HEK293 (cell line): Measurements from ENCODE around the gene UTP18.

Experiments used
- CTCF ChIA-PET: fragments of 350-600 bp; formaldehyde crosslinking; extraction: SDS; loops from one replicate; lab custom pipeline; 2021; ENCODE audit warnings: antibody characterized with exemption; lab: Yijun Ruan, JAX
- POLR2A ChIA-PET: fragments of 300-600 bp; formaldehyde crosslinking; extraction: SDS; loops from one replicate; lab custom pipeline; 2020; ENCODE audit warnings: antibody characterized with exemption, inconsistent platforms; lab: Yijun Ruan, JAX
- H3K27ac ChIP-seq: fragments of 200-500 bp; sonication (Bioruptor generic); 2 replicates; pipeline ENCODE4 v1.5.1; 2014; ENCODE audit warnings: low read depth, low read length, control low read depth, inconsistent platforms; ENCODE audit errors: extremely low read depth
- H3K36me3 ChIP-seq, 2 experiments: fragments of 200-500 bp in 1 of 2; sonication (Bioruptor generic) in 1 of 2; 1 replicate in 1 of 2; 2 replicates in 1 of 2; pipeline ENCODE4 v1.5.1; 2014 to 2017; ENCODE audit warnings: inconsistent platforms in 2 of 2, low read length in 2 of 2; ENCODE audit not compliant: control insufficient read depth in 2 of 2, insufficient read depth in 1 of 2
- H3K4me1 ChIP-seq: fragments of 200-500 bp; sonication (Bioruptor generic); 2 replicates; pipeline ENCODE4 v1.5.1; 2014; ENCODE audit warnings: mild to moderate bottlenecking, low read length, inconsistent platforms; ENCODE audit not compliant: control insufficient read depth, insufficient read depth
- H3K4me3 ChIP-seq: 2 replicates; pipeline ENCODE4 v1.5.1; 2011; ENCODE audit warnings: low read depth, mild to moderate bottlenecking, control low read depth, low read length, moderate library complexity
- H3K9me3 ChIP-seq: fragments of 200-500 bp; sonication (Bioruptor generic); 2 replicates; pipeline ENCODE4 v1.5.1; 2014; ENCODE audit warnings: low read depth, low read length, inconsistent platforms; ENCODE audit not compliant: control insufficient read depth, insufficient read depth
- PRDM1 ChIP-seq: fragments of 450-650 bp; formaldehyde crosslinking; IDR thresholded peaks from 2 replicates; pipeline ENCODE4; 2016; ENCODE audit warnings: missing biosample characterization, missing genetic modification characterization
- REPIN1 ChIP-seq: fragments of 450-650 bp; formaldehyde crosslinking; IDR thresholded peaks from 2 replicates; pipeline ENCODE4 v1.5.1; 2017; ENCODE audit warnings: missing biosample characterization, missing genetic modification characterization, low read depth
- TRIM28 ChIP-seq: IDR thresholded peaks from 2 replicates; pipeline ENCODE4 v1.6.1; 2011; ENCODE audit warnings: low read length, control low read depth, borderline replicate concordance
- ZBTB17 ChIP-seq: fragments of 450-650 bp; formaldehyde crosslinking; IDR thresholded peaks from 2 replicates; pipeline ENCODE4 v1.5.1; 2016; ENCODE audit warnings: missing biosample characterization, missing genetic modification characterization
- ZFP41 ChIP-seq: fragments of 450-650 bp; formaldehyde crosslinking; IDR thresholded peaks from 2 replicates; pipeline ENCODE4 v1.5.1; 2016; ENCODE audit warnings: missing biosample characterization, missing genetic modification characterization, borderline replicate concordance
- ZNF132 ChIP-seq: fragments of 450-650 bp; formaldehyde crosslinking; IDR thresholded peaks from 2 replicates; pipeline ENCODE4 v1.5.1; 2017; ENCODE audit warnings: missing biosample characterization, missing genetic modification characterization, borderline replicate concordance
- ZNF140 ChIP-seq: fragments of 450-650 bp; formaldehyde crosslinking; IDR thresholded peaks from 2 replicates; pipeline ENCODE4 v1.5.1; 2016; ENCODE audit warnings: missing biosample characterization, missing genetic modification characterization
- ZNF175 ChIP-seq: fragments of 450-650 bp; formaldehyde crosslinking; IDR thresholded peaks from 2 replicates; pipeline ENCODE4 v1.5.1; 2016; ENCODE audit warnings: missing biosample characterization, missing genetic modification characterization
- ZNF266 ChIP-seq: fragments of 450-650 bp; formaldehyde crosslinking; IDR thresholded peaks from 2 replicates; pipeline ENCODE4 v1.5.1; 2016; ENCODE audit warnings: missing biosample characterization, missing genetic modification characterization, low read depth
- ZNF324 ChIP-seq: fragments of 450-650 bp; formaldehyde crosslinking; IDR thresholded peaks from 2 replicates; pipeline ENCODE4 v1.5.1; 2016; ENCODE audit warnings: missing biosample characterization, missing genetic modification characterization
- ZNF37A ChIP-seq: fragments of 450-650 bp; IDR thresholded peaks from 2 replicates; pipeline ENCODE4 v1.5.1; 2018; ENCODE audit warnings: missing biosample characterization, missing genetic modification characterization
- ZNF514 ChIP-seq: fragments of 450-650 bp; formaldehyde crosslinking; IDR thresholded peaks from 2 replicates; pipeline ENCODE4 v1.5.1; 2016; ENCODE audit warnings: missing biosample characterization, missing genetic modification characterization
- ZNF596 ChIP-seq: fragments of 450-650 bp; IDR thresholded peaks from 2 replicates; pipeline ENCODE4 v1.5.0; 2018; ENCODE audit warnings: missing biosample characterization, mild to moderate bottlenecking, missing genetic modification characterization, moderate library complexity
- ZNF600 ChIP-seq: fragments of 450-650 bp; formaldehyde crosslinking; IDR thresholded peaks from 2 replicates; pipeline ENCODE4 v1.5.1; 2016; ENCODE audit warnings: missing biosample characterization, missing genetic modification characterization
- ZNF621 ChIP-seq: fragments of 450-650 bp; formaldehyde crosslinking; IDR thresholded peaks from 2 replicates; pipeline ENCODE4 v1.5.1; 2017; ENCODE audit warnings: missing biosample characterization, missing genetic modification characterization
- ZNF654 ChIP-seq: fragments of 450-650 bp; formaldehyde crosslinking; IDR thresholded peaks from 2 replicates; pipeline ENCODE4 v1.5.1; 2016; ENCODE audit warnings: low read depth, missing biosample characterization, missing genetic modification characterization
- ZNF76 ChIP-seq: fragments of 450-650 bp; formaldehyde crosslinking; IDR thresholded peaks from 2 replicates; pipeline ENCODE4; 2016; ENCODE audit warnings: low read depth, missing biosample characterization, missing genetic modification characterization, borderline replicate concordance
- ZNF830 ChIP-seq: fragments of 450-650 bp; IDR thresholded peaks from 2 replicates; pipeline ENCODE4 v1.5.0; 2018; ENCODE audit warnings: missing biosample characterization, missing genetic modification characterization, low read depth, mild to moderate bottlenecking, moderate library complexity
- TF ChIP-seq, protein P1 (sequence below): fragments of 450-650 bp; formaldehyde crosslinking; IDR thresholded peaks from 2 replicates; pipeline ENCODE4 v1.5.1; 2016; ENCODE audit warnings: missing biosample characterization, missing genetic modification characterization
- TF ChIP-seq, protein P2 (sequence below): fragments of 450-650 bp; formaldehyde crosslinking; IDR thresholded peaks from 2 replicates; pipeline ENCODE4 v1.5.1; 2016; ENCODE audit warnings: missing biosample characterization, missing genetic modification characterization
- TF ChIP-seq, protein P3 (sequence below): fragments of 450-650 bp; formaldehyde crosslinking; IDR thresholded peaks from 2 replicates; pipeline ENCODE4 v1.5.1; 2016; ENCODE audit warnings: missing biosample characterization, missing genetic modification characterization
- TF ChIP-seq, protein P4 (sequence below): fragments of 450-650 bp; formaldehyde crosslinking; IDR thresholded peaks from 2 replicates; pipeline ENCODE4; 2016; ENCODE audit warnings: missing biosample characterization, missing genetic modification characterization
- TF ChIP-seq, protein P5 (sequence below): fragments of 450-650 bp; formaldehyde crosslinking; IDR thresholded peaks from 2 replicates; pipeline ENCODE4 v1.5.1; 2016; ENCODE audit warnings: missing biosample characterization, missing genetic modification characterization, low read depth
- TF ChIP-seq, protein P6 (sequence below): fragments of 450-650 bp; formaldehyde crosslinking; IDR thresholded peaks from 2 replicates; pipeline ENCODE4 v1.5.1; 2016; ENCODE audit warnings: missing biosample characterization, missing genetic modification characterization, low read depth

Gene UTP18

DNA sequence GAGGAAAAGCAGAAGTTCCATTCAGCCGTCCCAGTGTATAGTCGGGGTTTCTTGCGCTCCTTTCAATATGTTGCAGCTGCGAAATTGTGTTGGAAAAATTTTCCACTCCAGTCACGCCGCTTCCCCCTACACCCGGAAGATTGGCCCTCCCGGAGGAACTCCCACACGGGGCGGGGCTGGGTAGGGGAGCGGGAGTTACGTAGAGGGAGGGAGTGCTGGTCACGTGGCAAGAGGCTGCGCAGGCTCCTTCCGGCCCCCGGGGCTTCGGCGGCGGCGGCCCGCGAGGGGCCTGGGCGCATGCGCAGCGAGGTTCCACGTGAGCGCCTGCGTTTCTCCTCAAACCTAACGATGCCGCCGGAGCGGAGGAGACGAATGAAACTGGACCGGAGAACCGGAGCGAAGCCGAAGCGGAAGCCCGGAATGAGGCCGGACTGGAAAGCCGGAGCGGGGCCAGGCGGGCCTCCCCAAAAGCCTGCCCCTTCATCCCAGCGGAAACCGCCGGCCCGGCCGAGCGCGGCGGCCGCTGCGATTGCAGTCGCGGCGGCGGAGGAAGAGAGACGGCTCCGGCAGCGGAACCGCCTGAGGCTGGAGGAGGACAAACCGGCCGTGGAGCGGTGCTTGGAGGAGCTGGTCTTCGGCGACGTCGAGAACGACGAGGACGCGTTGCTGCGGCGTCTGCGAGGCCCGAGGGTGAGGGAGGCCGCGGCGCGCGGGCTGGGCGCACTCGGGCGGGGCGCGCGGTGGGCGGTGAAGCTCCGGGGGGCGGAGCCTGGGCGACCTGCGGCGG is at the start of gene UTP18 (continued):
- TF ChIP-seq, protein P1, sequence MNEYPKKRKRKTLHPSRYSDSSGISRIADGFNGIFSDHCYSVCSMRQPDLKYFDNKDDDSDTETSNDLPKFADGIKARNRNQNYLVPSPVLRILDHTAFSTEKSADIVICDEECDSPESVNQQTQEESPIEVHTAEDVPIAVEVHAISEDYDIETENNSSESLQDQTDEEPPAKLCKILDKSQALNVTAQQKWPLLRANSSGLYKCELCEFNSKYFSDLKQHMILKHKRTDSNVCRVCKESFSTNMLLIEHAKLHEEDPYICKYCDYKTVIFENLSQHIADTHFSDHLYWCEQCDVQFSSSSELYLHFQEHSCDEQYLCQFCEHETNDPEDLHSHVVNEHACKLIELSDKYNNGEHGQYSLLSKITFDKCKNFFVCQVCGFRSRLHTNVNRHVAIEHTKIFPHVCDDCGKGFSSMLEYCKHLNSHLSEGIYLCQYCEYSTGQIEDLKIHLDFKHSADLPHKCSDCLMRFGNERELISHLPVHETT (tag by site-specific recombination), result peak; percentile 76; the same call in 1 of the 2 replicates
- TF ChIP-seq, protein P2, sequence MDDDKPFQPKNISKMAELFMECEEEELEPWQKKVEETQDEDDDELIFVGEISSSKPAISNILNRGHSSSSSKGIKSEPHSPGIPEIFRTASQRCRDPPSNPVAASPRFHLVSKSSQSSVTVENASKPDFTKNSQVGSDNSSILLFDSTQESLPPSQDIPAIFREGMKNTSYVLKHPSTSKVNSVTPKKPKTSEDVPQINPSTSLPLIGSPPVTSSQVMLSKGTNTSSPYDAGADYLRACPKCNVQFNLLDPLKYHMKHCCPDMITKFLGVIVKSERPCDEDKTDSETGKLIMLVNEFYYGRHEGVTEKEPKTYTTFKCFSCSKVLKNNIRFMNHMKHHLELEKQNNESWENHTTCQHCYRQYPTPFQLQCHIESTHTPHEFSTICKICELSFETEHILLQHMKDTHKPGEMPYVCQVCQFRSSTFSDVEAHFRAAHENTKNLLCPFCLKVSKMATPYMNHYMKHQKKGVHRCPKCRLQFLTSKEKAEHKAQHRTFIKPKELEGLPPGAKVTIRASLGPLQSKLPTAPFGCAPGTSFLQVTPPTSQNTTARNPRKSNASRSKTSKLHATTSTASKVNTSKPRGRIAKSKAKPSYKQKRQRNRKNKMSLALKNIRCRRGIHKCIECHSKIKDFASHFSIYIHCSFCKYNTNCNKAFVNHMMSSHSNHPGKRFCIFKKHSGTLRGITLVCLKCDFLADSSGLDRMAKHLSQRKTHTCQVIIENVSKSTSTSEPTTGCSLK (tag by site-specific recombination), result no peak
- TF ChIP-seq ZNF132 (no peak), REPIN1 (tag by site-specific recombination) (no peak), ZNF600 (tag by site-specific recombination) (peak; percentile 92; the same call in 1 of the 2 replicates), ZNF621 (tag by site-specific recombination) (no peak), TRIM28 (no peak), ZNF76 (tag by site-specific recombination) (peak; percentile 64), ZFP41 (tag by site-specific recombination) (no peak), ZNF596 (tag by site-specific recombination) (peak; percentile 42; the same call in 1 of the 2 replicates), ZNF514 (tag by site-specific recombination) (no peak), ZNF175 (tag by site-specific recombination) (no peak), ZNF140 (tag by site-specific recombination) (no peak), PRDM1 (no peak), ZNF324 (tag by site-specific recombination) (peak; percentile 92)

DNA sequence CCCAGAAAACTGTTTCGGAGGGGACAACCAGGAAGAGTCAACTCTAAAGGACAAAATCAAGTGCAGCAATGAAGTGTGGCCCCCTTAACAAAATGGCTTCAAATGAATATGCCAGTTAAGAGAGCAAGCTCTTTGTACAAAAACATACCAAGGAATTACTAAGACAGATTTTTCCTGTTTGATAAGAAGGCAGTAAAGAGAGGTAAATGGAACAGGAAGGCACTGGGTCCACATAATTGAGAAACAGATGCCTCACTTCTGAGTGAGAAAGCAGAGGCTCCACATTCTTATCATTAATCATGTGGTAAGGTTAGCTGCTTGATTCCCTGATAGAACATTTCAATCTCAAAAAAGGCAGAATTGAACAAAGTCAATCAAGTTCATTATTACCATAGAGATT is 45.4 kb upstream of the UTP18 start:
- Histone ChIP-seq H3K36me3 (peaks cover 70 to 74% of the 10 kb centered on the region in 2 experiments), H3K4me3 (no peak overlapping the region), H3K4me1 (no peaks in the 10 kb centered on the region), H3K9me3 (no peaks in the 10 kb centered on the region), H3K27ac (no peak overlapping the region)
- ChIA-PET CTCF (interaction anchor here (0.8 to 0.9 kb wide), 2 partner anchors 45 to 84 kb away, joined by 3 read pairs; no protein-coding TSS in a partner anchor), POLR2A (no interaction called here)
- TF ChIP-seq ZBTB17, result no peak
- TF ChIP-seq, protein P3, sequence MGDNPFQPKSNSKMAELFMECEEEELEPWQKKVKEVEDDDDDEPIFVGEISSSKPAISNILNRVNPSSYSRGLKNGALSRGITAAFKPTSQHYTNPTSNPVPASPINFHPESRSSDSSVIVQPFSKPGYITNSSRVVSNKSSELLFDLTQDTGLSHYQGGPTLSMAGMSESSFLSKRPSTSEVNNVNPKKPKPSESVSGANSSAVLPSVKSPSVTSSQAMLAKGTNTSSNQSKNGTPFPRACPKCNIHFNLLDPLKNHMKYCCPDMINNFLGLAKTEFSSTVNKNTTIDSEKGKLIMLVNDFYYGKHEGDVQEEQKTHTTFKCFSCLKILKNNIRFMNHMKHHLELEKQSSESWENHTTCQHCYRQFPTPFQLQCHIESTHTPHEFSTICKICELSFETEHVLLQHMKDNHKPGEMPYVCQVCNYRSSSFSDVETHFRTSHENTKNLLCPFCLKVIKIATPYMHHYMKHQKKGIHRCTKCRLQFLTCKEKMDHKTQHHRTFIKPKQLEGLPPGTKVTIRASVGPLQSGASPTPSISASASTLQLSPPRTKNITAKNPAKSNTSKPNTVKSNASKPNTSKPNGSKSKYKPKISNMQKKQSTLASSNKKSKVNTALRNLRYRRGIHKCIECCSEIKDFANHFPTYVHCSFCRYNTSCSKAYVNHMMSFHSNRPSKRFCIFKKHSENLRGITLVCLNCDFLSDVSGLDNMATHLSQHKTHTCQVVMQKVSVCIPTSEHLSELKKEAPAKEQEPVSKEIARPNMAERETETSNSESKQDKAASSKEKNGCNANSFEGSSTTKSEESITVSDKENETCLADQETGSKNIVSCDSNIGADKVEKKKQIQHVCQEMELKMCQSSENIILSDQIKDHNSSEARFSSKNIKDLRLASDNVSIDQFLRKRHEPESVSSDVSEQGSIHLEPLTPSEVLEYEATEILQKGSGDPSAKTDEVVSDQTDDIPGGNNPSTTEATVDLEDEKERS (tag by site-specific recombination), result no peak
- no peak for TF ChIP-seq ZNF266 (tag by site-specific recombination)
- TF ChIP-seq, protein P4, sequence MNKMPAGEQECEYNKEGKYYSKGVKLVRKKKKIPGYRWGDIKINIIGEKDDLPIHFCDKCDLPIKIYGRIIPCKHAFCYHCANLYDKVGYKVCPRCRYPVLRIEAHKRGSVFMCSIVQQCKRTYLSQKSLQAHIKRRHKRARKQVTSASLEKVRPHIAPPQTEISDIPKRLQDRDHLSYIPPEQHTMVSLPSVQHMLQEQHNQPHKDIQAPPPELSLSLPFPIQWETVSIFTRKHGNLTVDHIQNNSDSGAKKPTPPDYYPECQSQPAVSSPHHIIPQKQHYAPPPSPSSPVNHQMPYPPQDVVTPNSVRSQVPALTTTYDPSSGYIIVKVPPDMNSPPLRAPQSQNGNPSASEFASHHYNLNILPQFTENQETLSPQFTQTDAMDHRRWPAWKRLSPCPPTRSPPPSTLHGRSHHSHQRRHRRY (tag by site-specific recombination), result no peak
- no peak for TF ChIP-seq ZNF37A
- TF ChIP-seq, protein P5, sequence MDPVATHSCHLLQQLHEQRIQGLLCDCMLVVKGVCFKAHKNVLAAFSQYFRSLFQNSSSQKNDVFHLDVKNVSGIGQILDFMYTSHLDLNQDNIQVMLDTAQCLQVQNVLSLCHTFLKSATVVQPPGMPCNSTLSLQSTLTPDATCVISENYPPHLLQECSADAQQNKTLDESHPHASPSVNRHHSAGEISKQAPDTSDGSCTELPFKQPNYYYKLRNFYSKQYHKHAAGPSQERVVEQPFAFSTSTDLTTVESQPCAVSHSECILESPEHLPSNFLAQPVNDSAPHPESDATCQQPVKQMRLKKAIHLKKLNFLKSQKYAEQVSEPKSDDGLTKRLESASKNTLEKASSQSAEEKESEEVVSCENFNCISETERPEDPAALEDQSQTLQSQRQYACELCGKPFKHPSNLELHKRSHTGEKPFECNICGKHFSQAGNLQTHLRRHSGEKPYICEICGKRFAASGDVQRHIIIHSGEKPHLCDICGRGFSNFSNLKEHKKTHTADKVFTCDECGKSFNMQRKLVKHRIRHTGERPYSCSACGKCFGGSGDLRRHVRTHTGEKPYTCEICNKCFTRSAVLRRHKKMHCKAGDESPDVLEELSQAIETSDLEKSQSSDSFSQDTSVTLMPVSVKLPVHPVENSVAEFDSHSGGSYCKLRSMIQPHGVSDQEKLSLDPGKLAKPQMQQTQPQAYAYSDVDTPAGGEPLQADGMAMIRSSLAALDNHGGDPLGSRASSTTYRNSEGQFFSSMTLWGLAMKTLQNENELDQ (tag by site-specific recombination), result no peak
- TF ChIP-seq, protein P6, sequence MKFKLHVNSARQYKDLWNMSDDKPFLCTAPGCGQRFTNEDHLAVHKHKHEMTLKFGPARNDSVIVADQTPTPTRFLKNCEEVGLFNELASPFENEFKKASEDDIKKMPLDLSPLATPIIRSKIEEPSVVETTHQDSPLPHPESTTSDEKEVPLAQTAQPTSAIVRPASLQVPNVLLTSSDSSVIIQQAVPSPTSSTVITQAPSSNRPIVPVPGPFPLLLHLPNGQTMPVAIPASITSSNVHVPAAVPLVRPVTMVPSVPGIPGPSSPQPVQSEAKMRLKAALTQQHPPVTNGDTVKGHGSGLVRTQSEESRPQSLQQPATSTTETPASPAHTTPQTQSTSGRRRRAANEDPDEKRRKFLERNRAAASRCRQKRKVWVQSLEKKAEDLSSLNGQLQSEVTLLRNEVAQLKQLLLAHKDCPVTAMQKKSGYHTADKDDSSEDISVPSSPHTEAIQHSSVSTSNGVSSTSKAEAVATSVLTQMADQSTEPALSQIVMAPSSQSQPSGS (tag by site-specific recombination), result no peak
- no peak for TF ChIP-seq ZNF830
- TF ChIP-seq ZNF654 (tag by site-specific recombination), result no peak
